ENCODE data around the gene STARD10. TPM values are rescaled to one million over a fixed set of nuclear protein-coding genes. Genes with fewer than 3 reads are reported as not detected.

STARD10 gene
- total and polyA plus RNA-seq, 9 of the 15 experiments (the other 6 are each of a cell fraction or from before 2014, with no cell fraction given) = 0.15 to 52.9 (median 32.3) TPM

GRCh38 chr11:72773291-72773690 lies 20.6 kb downstream of the STARD10 start (continued):
- TF ChIP-seq GTF3C2 (IDR thresholded peaks at IDR 0.05; ENCODE audit: borderline replicate concordance, extremely low read depth, insufficient read length) (no peak), ARID1B (IDR thresholded peaks at IDR 0.05) (0 out of 2 replicates have a peak, but pooled peaks have one; percentile 24), NRF1 (conservative IDR thresholded peaks at IDR 0.05 in 1 of 2, IDR thresholded peaks at IDR 0.05 in 1 of 2) (0 out of 4 replicates have a peak, but pooled peaks have one; percentile 14 to 15), MAX (CRISPR knock-in tag; IDR thresholded peaks at IDR 0.05) (0 out of 2 replicates have a peak, but pooled peaks have one; percentile 7), ZNF707 (CRISPR knock-in tag; conservative IDR thresholded peaks at IDR 0.05) (no peak), TFAP4 (CRISPR knock-in tag; IDR thresholded peaks at IDR 0.05; ENCODE audit: borderline replicate concordance) (0 out of 2 replicates have a peak, but pooled peaks have one; percentile 24), E2F8 (IDR thresholded peaks at IDR 0.05; ENCODE audit: low read depth, partially characterized antibody) (no peak)

Measured in K562 (cell line).